Stimulated activated naive CD4-positive, alpha-beta T cell (primary cell): Measurements from ENCODE around the gene SIM2.

ENCODE experiments used
- DNase-seq, 6 experiments: peaks; one replicate each; lab custom pipeline; 2025; lab: John Stamatoyannopoulos, UW

SIM2 gene

GRCh38 chr21:36738489-36739126, 39.7 kb downstream of the SIM2 start:
- DNase-seq, result no peak

- no peak for DNase-seq
These were observed 42.6 kb downstream of the SIM2 start for GRCh38 chr21:36741506-36741905.

- no peak for DNase-seq
These were observed 44.1 kb downstream of the SIM2 start for GRCh38 chr21:36743008-36743407.

GRCh38 chr21:36743446-36743845, 44.5 kb downstream of the SIM2 start:
- no peak for DNase-seq

- no peak for DNase-seq
These were observed 45.3 kb downstream of the SIM2 start for GRCh38 chr21:36744190-36744559.

GRCh38 chr21:36744560-36745231, 45.8 kb downstream of the SIM2 start:
- DNase-seq, result no peak

- no peak for DNase-seq
These were observed 46.5 kb downstream of the SIM2 start for GRCh38 chr21:36745459-36745858.

GRCh38 chr21:36747041-36747814, 48.3 kb downstream of the SIM2 start:
- DNase-seq, result no peak

- no peak for DNase-seq
These were observed 49.0 kb downstream of the SIM2 start for GRCh38 chr21:36747815-36748383.

GRCh38 chr21:36749935-36750575, 51.1 kb downstream of the SIM2 start:
- DNase-seq, result no peak

- DNase-seq, result no peak
These were observed 51.7 kb downstream of the SIM2 start for GRCh38 chr21:36750576-36750959.

- DNase-seq, result no peak
These were observed 52.5 kb downstream of the SIM2 start for GRCh38 chr21:36751383-36751782.

GRCh38 chr21:36753556-36753955, 54.6 kb downstream of the SIM2 start:
- DNase-seq, result no peak

GRCh38 chr21:36754241-36754898, 55.5 kb downstream of the SIM2 start:
- no peak for DNase-seq

- DNase-seq, result no peak
These were observed 57.6 kb downstream of the SIM2 start for GRCh38 chr21:36756527-36756926.

- no peak for DNase-seq
These were observed 58.3 kb downstream of the SIM2 start for GRCh38 chr21:36757196-36757595.

GRCh38 chr21:36759348-36760083, 60.6 kb downstream of the SIM2 start:
- no peak for DNase-seq

- no peak for DNase-seq
These were observed 62.8 kb downstream of the SIM2 start for GRCh38 chr21:36761685-36762084.

GRCh38 chr21:36762642-36763041, 63.7 kb downstream of the SIM2 start:
- no peak for DNase-seq

GRCh38 chr21:36763305-36763704, 64.4 kb downstream of the SIM2 start:
- no peak for DNase-seq

GRCh38 chr21:36765229-36765628, 66.3 kb downstream of the SIM2 start:
- no peak for DNase-seq
